NT2/D1 (cell line): ENCODE data around the gene ANKS4B.

Experiments
- SUZ12 ChIP-seq: IDR thresholded peaks from 2 replicates; pipeline ENCODE4 v1.6.1; 2011; ENCODE audit not compliant: insufficient read length, insufficient read depth; ENCODE audit errors: extremely low read depth
- YY1 ChIP-seq: IDR thresholded peaks from 2 replicates; pipeline ENCODE4 v1.6.1; 2011; ENCODE audit not compliant: insufficient read length, insufficient read depth
- ZNF274 ChIP-seq: IDR thresholded peaks from 2 replicates; pipeline ENCODE4 v1.6.1; 2011; ENCODE audit warnings: mild to moderate bottlenecking, low read depth, low read length

DNA sequence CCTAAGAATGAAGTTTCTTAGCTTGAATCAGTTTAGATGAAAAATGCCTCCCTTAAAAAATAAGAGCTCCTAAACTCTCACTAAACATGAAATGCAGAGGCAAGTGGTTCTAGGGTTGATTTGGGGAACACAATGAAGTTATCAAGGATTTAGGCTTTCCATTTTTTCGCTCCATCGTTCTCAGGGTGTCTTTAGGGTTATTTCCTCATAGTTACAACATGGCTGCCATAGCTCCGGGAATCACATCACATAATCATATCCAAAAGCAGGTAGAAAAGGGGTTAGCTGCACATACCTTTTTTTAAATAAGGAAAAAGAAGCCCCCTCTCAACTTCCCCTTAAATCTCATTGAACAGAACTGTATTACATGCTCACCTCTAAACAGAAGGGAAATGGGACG lies 43.5 kb upstream of the ANKS4B start:
- TF ChIP-seq YY1, result no peak
- no peak for TF ChIP-seq SUZ12
- no peak for TF ChIP-seq ZNF274
